K562 (cell line): ENCODE results near the gene PYGM. TPM values are rescaled to one million over a fixed set of nuclear protein-coding genes. Genes with fewer than 3 reads are reported as not detected.

Experiments
- EWSR1 ChIP-seq: fragments of 450-650 bp; IDR thresholded peaks from 2 replicates; pipeline ENCODE4 v1.6.1; 2018; ENCODE audit warnings: borderline replicate concordance, mild to moderate bottlenecking, low read depth, moderate library complexity; ENCODE audit not compliant: partially characterized antibody
- HMGN3 ChIP-seq: IDR thresholded peaks from 2 replicates; pipeline ENCODE4 v1.6.1; 2011; ENCODE audit warnings: borderline replicate concordance, low read depth, mild to moderate bottlenecking, mixed read lengths, low read length; ENCODE audit not compliant: insufficient read length; ENCODE audit errors: extremely low read depth
- HNRNPUL1 ChIP-seq: fragments of 200-400 bp; formaldehyde crosslinking; IDR thresholded peaks from 2 replicates; pipeline ENCODE4 v1.6.1; 2017; ENCODE audit warnings: low read length
- NBN ChIP-seq: fragments of 450-650 bp; IDR thresholded peaks from 2 replicates; pipeline ENCODE4 v1.6.1; 2016; ENCODE audit warnings: low read depth, mild to moderate bottlenecking
- NELFE ChIP-seq: IDR thresholded peaks from 2 replicates; pipeline ENCODE4 v1.6.1; 2011; ENCODE audit warnings: mild to moderate bottlenecking; ENCODE audit not compliant: insufficient read depth, insufficient read length
- NUFIP1 ChIP-seq: fragments of 450-650 bp; IDR thresholded peaks from 2 replicates; pipeline ENCODE4 v1.6.1; 2018; ENCODE audit not compliant: partially characterized antibody
- PRMT5 ChIP-seq: sonication (generic); formaldehyde crosslinking; IDR thresholded peaks from 2 replicates; pipeline ENCODE4 v1.5.0; 2020; ENCODE audit warnings: missing genetic modification reagents
- PYGO2 ChIP-seq: fragments of 450-650 bp; IDR thresholded peaks from 2 replicates; pipeline ENCODE4 v1.6.1; 2016; ENCODE audit warnings: mild to moderate bottlenecking, missing genetic modification characterization, moderate library complexity, missing compliant biosample characterization
- SRSF9 ChIP-seq: fragments of 200-400 bp; formaldehyde crosslinking; IDR thresholded peaks from 2 replicates; pipeline ENCODE4 v1.6.1; 2017; ENCODE audit warnings: low read depth, low read length, borderline replicate concordance
- TOE1 ChIP-seq, 2 experiments: fragments of 450-650 bp in 1 of 2; sonication (generic) in 1 of 2; formaldehyde crosslinking in 1 of 2; IDR thresholded peaks; 2 replicates each; pipeline versions ENCODE4 v1.7.1 to v1.8.0; 2016 to 2022; ENCODE audit warnings: borderline replicate concordance in 2 of 2, mild to moderate bottlenecking in 2 of 2, antibody characterized with exemption in 1 of 2, inconsistent platforms in 1 of 2, low read depth in 1 of 2, missing genetic modification reagents in 1 of 2, moderate library complexity in 1 of 2
- ZC3H4 ChIP-seq: sonication (generic); formaldehyde crosslinking; IDR thresholded peaks from 2 replicates; pipeline ENCODE4 v1.9.0; 2021; ENCODE audit warnings: missing genetic modification reagents, borderline replicate concordance
- ZC3H8 ChIP-seq: fragments of 450-650 bp; IDR thresholded peaks from 2 replicates; pipeline ENCODE4 v1.6.1; 2017
- polyA plus RNA-seq, 8 experiments: library from polyadenylated mRNA; depleted of rRNA in 4 of 8; stranded (reverse) in 5 of 8; unstranded in 3 of 8; fragments of >200 nt; fragmentation: Nextera tagmentation in 2 of 8; fragmentation: Illumina TruSeq in 1 of 8; extraction: Ambion mirVana in 2 of 8; extraction: Trizol in 1 of 8; gene quantifications; 2 replicates each; pipeline versions ENCODE4 v1.2.1 to v1.2.3, GENCODE V29; 2011 to 2014; ENCODE audit warnings: inconsistent platforms in 1 of 8, missing spikeins in 1 of 8
- total RNA-seq, 7 experiments: library from RNA; depleted of rRNA in 6 of 7; stranded (reverse); fragments of >200 nt in 6 of 7; fragmentation: Illumina TruSeq in 2 of 7; extraction: Trizol in 2 of 7; gene quantifications; 2 replicates each; pipeline versions ENCODE4 v1.2.1 to v1.2.3, GENCODE V29; 2011 to 2021; ENCODE audit warnings: low replicate concordance in 1 of 7
- TF ChIP-seq, protein P1 (sequence below): fragments of 200-800 bp; sonication (Bioruptor generic); IDR thresholded peaks from 2 replicates; pipeline ENCODE4 v1.6.1; 2017; ENCODE audit warnings: missing genetic modification characterization, missing compliant biosample characterization
- TF ChIP-seq, protein P2 (sequence below): sonication (generic); formaldehyde crosslinking; IDR thresholded peaks from 2 replicates; pipeline ENCODE4 v1.8.0; 2023; ENCODE audit warnings: mild to moderate bottlenecking, missing genetic modification reagents
- TF ChIP-seq, protein P3 (sequence below): IDR thresholded peaks from 2 replicates; pipeline ENCODE4 v1.6.1; 2014; ENCODE audit warnings: antibody characterized with exemption
- TF ChIP-seq, protein P4 (sequence below), 2 experiments: fragments of 450-650 bp; IDR thresholded peaks; 2 replicates each; pipeline ENCODE4 v1.6.1; 2016
- TF ChIP-seq, protein P5 (sequence below): sonication (generic); formaldehyde crosslinking; IDR thresholded peaks from 2 replicates; pipeline ENCODE4 v1.9.0; 2022; ENCODE audit warnings: mild to moderate bottlenecking, missing genetic modification reagents

The PYGM gene
- total and polyA plus RNA-seq, 9 of the 15 experiments (the other 6 are each of a cell fraction or from before 2014, with no cell fraction given), result 0.07 to 1.5 (median 0.68) TPM

DNA sequence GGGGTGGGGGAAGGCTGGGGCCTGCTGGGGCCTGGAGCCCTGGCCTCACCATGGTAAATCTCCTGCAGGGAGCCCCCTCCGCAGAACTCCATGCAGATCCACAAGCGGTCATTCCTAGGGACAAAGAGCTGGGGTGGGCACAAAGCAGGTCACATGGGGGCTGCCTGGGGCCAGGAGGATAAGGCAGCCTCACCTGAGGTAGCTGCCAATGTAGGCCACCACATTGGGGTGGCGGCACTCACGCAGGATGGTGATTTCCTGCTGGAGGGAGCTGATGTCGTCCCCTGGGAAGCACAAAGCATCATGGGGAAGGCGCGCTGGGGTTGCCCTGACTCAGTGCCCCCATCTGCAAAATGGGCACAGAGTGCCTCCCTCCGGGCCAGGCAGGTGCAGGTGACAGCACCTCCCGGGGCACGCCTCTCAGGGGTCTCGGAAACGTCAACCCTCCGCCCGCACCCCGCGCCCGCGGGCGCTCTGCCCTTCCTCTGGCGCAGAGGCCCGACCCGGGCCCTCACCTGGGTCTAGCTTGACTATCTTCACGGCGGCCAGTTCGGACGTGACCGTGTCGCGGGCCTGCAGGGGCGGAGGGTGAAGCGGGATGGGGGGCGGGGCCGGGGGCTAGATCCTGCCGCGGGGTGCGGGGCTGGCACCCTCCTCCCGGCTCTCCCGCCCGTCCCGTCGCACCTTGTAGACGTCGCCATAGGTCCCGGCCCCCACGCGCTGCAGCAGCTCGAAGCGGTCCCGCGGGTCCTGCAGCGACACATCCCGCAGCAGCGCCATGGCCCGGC lies 42.8 kb upstream of the PYGM start (continued):
- TF ChIP-seq, protein P1, sequence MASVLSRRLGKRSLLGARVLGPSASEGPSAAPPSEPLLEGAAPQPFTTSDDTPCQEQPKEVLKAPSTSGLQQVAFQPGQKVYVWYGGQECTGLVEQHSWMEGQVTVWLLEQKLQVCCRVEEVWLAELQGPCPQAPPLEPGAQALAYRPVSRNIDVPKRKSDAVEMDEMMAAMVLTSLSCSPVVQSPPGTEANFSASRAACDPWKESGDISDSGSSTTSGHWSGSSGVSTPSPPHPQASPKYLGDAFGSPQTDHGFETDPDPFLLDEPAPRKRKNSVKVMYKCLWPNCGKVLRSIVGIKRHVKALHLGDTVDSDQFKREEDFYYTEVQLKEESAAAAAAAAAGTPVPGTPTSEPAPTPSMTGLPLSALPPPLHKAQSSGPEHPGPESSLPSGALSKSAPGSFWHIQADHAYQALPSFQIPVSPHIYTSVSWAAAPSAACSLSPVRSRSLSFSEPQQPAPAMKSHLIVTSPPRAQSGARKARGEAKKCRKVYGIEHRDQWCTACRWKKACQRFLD (CRISPR knock-in tag), result 0 out of 2 replicates have a peak, but pooled peaks have one; percentile 29
- TF ChIP-seq PRMT5 (no peak), HMGN3 (peak; percentile 39), ZC3H8 (no peak), SRSF9 (no peak), NUFIP1 (no peak), ZC3H4 (CRISPR knock-in tag) (no peak), PYGO2 (tag) (no peak), NELFE (no peak), HNRNPUL1 (no peak), NBN (no peak), TOE1 (IDR thresholded peaks at IDR 0.05; ENCODE audit: borderline replicate concordance) (no peak), TOE1 (CRISPR knock-in tag; IDR thresholded peaks at IDR 0.05; ENCODE audit: borderline replicate concordance, low read depth) (no peak), EWSR1 (no peak)
- TF ChIP-seq, protein P2, sequence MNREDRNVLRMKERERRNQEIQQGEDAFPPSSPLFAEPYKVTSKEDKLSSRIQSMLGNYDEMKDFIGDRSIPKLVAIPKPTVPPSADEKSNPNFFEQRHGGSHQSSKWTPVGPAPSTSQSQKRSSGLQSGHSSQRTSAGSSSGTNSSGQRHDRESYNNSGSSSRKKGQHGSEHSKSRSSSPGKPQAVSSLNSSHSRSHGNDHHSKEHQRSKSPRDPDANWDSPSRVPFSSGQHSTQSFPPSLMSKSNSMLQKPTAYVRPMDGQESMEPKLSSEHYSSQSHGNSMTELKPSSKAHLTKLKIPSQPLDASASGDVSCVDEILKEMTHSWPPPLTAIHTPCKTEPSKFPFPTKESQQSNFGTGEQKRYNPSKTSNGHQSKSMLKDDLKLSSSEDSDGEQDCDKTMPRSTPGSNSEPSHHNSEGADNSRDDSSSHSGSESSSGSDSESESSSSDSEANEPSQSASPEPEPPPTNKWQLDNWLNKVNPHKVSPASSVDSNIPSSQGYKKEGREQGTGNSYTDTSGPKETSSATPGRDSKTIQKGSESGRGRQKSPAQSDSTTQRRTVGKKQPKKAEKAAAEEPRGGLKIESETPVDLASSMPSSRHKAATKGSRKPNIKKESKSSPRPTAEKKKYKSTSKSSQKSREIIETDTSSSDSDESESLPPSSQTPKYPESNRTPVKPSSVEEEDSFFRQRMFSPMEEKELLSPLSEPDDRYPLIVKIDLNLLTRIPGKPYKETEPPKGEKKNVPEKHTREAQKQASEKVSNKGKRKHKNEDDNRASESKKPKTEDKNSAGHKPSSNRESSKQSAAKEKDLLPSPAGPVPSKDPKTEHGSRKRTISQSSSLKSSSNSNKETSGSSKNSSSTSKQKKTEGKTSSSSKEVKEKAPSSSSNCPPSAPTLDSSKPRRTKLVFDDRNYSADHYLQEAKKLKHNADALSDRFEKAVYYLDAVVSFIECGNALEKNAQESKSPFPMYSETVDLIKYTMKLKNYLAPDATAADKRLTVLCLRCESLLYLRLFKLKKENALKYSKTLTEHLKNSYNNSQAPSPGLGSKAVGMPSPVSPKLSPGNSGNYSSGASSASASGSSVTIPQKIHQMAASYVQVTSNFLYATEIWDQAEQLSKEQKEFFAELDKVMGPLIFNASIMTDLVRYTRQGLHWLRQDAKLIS (CRISPR knock-in tag), result no peak
- TF ChIP-seq, protein P3, sequence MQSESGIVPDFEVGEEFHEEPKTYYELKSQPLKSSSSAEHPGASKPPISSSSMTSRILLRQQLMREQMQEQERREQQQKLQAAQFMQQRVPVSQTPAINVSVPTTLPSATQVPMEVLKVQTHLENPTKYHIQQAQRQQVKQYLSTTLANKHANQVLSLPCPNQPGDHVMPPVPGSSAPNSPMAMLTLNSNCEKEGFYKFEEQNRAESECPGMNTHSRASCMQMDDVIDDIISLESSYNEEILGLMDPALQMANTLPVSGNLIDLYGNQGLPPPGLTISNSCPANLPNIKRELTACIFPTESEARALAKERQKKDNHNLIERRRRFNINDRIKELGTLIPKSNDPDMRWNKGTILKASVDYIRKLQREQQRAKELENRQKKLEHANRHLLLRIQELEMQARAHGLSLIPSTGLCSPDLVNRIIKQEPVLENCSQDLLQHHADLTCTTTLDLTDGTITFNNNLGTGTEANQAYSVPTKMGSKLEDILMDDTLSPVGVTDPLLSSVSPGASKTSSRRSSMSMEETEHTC, result no peak
- TF ChIP-seq, protein P4, sequence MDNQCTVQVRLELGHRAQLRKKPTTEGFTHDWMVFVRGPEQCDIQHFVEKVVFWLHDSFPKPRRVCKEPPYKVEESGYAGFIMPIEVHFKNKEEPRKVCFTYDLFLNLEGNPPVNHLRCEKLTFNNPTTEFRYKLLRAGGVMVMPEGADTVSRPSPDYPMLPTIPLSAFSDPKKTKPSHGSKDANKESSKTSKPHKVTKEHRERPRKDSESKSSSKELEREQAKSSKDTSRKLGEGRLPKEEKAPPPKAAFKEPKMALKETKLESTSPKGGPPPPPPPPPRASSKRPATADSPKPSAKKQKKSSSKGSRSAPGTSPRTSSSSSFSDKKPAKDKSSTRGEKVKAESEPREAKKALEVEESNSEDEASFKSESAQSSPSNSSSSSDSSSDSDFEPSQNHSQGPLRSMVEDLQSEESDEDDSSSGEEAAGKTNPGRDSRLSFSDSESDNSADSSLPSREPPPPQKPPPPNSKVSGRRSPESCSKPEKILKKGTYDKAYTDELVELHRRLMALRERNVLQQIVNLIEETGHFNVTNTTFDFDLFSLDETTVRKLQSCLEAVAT (IDR thresholded peaks at IDR 0.05), result no peak
- TF ChIP-seq, protein P5, sequence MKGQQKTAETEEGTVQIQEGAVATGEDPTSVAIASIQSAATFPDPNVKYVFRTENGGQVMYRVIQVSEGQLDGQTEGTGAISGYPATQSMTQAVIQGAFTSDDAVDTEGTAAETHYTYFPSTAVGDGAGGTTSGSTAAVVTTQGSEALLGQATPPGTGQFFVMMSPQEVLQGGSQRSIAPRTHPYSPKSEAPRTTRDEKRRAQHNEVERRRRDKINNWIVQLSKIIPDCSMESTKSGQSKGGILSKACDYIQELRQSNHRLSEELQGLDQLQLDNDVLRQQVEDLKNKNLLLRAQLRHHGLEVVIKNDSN, result peak; percentile 51
